ENCODE measurements around the gene TGM1.
"Not testable (repeated sequence)": the region's sequence is repeated elsewhere in the genome, so short reads cannot be mapped to it uniquely, and the experiment has no call there.

The TGM1 gene

DNA sequence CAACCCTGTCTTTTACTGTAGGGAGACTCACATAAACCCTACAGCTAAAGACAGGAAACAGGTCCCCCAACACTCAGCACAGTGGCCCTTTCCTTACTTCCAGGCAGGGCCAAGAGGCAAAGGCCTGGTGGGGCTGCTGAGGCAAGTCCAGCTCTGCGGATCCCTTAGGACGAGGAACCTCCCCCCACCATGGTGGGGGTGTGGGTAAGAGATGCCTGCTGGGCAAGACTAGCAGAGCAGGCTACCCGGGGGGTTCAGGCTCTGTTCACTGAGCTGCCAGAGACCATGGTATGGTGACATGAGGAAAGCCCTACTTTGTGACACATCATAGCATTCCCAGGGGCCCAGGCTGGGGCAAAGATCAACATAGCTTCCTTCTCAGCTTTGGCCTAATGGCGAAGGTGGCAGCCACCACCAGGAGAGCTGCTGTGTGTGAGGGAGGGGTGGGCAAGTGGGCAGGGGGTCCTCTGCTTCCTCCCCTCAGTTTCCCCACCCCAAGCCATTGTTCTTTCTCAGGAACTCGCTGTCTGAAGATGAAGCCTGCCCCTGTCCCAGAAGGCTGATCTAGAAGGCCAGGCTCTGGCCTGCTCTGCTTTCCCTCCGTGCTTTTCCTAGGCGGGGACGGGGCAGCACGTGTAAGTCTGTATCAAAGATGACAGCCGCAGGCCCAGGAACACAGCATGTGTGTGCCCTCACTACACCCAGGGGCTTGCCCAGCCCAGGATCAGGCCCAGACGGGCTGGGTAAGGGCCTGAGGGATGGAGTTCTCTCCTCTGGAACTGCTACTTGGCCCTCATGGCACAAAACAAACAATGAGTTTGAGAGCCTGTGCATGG lies 10.5 kb downstream of the TGM1 start:
- DNase-seq, result no peak

DNA sequence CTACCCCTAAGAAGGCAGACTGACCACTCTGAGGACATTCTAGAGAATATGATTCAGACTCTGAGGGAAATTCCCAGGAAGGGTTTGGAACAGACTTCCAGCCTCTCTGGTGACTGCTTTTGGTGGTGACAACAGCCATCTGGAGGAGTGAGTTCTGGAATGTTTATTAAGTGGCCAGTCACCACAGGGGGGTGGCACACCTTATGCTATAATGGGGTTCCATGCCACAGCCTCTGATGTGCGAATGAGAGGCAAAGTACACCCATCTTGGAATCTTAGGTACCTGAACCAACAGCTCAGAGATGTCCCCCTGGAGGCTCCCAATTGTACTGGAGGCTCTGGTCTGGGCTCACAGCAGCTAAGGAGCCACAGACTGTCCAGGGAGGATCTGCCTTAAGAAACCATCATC lies 11.1 kb downstream of the TGM1 start:
- no peak for DNase-seq

- no peak for DNase-seq
These were observed 12.6 kb downstream of the TGM1 start for GRCh38 chr14:24250354-24250753.

DNA sequence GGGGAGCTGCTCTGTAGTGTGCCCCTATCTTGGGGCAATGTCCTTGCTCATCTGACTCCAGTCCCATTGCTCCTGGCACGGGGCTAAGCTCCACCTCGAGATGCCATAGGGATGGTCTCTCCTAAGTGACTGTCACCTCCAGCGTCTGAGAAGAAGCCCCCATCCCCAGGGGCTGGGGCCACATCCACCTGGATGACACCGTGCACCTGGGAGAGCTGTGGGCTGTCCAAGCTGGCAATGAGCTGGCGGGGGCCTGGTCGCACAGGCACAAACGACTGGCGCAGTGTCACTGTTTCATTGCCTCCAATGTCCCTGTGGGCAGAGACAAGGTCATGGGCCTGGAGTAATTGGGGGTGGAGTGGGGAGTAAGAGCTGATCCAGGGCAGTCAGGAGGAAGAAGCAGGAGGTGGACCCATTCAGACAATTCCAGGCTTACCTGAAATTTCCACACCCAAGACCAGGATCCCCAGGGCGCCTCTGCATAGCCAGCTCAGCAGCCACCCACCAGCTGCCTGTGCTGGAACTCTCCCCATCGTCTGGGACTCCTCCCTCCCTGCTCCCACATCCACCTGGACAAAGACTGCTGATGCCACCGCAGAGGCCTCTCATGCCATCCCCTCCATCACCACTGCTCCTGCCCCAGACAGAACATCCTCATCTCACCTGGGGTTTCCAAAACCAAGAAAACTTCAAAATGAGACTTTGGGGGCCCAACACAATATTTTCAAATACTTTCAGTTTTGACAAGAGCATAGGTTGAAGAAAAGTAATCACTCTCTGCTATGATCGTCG lies 13.6 kb downstream of the TGM1 start:
- no peak for DNase-seq

DNA sequence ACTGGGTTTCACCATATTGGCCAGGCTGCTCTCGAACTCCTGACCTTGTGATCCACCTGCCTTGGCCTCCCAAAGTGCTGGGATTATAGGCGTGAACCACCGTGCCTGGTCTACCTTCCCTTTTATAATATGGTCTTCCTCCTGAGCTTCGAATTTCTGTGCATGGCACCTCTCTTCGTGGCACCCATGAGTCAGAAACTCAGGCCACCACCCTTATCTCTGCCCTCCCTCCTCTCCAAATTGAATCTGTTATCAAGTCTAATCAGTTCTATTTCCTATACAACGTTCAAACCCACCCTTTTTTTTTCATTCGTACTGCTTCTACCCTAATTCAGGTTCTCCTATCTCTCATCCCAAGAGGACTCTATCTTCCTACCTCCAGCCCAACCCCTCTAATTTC lies 15.6 kb downstream of the TGM1 start:
- no peak for DNase-seq

GRCh38 chr14:24246765-24247212 lies 16.2 kb downstream of the TGM1 start:
- DNase-seq, result no peak

GRCh38 chr14:24245350-24245749 lies 17.6 kb downstream of the TGM1 start:
- DNase-seq, result not testable (repeated sequence)

DNA sequence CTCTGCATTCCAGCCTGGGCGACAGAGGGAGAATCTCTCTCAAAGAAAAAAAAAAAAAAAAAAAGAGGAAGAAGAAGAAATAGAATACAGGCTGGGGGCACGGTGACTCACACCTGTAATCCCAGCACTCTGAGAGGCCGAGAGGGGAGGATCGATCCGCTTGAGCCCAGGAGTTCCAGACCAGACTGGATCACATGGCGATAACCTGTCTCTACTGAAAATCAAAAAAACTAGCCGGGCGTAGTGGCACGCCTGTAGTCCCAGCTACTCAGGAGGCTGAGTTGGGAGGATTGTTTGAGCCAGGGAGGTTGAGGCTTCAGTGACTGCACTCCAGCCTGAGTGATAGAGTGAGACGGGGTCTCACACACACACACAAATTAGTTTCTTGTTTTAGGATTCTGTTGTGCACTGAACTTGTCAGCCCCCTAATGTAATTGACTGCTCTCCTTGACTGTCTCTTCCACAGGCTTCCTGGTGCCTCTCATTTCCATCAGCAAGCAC lies 19.6 kb downstream of the TGM1 start:
- no peak for DNase-seq

DNA sequence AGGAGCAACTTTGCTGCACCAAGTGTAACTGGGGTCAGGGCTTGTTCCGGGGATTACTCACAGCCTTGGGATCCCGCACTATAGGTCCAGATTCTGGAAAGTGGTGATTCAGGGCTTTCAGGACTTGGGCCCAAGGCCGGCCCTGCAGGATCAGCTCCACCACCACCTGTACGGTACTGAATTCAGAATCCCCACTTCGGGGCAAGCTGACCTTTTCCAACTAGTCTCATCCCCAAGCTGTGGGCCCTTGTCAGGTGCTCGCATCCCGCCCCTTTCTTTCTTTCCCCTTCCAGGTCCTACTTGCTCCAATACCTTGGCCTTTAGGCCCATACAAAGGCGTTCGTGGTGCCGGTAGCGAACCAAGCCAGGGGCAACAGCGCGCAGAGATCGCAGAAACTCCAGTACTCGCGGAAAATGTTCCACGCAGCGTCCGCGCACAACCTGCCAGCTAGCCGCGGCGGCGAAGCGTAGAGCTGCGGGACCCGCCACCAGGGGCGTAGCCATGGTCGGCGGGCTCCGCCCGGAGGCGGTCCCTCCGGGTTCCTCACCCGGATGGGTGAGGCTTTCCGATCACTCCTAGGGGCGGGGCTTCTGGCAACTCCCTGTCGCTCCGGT lies 21.0 kb downstream of the TGM1 start:
- DNase-seq, result peak in 1 of 2 experiments; percentile 90

DNA sequence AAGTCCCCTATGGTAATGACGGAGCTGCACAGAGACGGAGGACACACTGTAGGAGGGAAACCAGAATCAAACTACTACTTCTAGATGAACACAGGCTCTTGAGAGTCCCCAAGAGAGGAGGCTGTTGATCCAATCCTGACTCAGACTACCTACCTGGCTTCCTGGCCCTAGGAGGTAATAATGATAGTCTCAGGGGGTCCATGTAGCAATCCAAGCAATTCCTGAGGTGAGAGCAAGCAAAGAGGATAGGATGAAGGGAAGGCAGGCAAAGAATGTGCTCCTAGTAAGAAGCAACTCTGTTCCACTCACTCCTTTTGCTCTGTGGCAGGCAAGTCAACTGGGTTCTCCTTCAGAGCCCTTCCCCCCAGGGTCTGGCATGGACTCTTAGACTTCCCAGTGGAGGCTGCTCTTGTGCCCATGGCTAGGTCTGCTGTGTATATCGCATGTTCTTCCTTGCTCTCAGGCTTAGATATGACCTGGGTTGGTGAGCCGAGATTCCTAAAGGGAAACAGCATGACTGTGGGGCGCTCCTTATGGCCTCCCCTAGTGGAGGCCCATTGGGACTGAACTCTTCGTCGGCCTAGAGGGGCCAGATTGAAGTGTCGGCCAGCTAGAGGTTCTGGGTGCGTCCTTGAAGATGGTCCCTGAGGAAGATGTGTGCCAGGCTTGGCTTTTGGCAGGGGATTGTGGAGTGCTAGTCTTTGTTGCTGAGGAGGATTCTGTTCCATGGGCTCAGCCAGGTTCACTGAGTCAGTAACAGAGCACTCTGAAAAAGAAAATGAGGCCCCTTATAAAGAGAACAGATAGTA lies 22.7 kb downstream of the TGM1 start:
- no peak for DNase-seq

DNA sequence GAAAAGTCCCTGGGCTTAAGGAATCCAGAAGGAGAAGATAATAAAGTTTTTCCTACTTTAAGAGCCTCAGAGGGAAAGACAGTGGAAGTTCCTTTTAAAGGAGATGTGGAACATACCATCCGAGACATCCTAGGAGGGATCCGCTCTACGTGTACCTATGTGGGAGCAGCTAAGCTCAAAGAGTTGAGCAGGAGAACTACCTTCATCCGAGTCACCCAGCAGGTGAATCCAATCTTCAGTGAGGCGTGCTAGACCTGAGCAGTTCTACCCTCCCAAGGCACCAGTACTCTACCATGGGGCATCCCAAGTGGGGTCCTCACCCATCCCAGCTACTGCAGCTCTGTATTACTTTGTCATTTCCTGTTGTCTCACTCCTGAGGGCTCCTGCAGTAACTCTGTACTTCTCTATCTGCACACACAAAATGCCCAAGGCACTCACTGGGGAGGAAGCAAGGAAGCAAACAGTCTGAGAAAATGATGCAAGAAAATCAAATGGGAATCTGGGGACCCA lies 24.4 kb downstream of the TGM1 start:
- no peak for DNase-seq

GRCh38 chr14:24238123-24238522 lies 24.9 kb downstream of the TGM1 start:
- DNase-seq, result no peak

DNA sequence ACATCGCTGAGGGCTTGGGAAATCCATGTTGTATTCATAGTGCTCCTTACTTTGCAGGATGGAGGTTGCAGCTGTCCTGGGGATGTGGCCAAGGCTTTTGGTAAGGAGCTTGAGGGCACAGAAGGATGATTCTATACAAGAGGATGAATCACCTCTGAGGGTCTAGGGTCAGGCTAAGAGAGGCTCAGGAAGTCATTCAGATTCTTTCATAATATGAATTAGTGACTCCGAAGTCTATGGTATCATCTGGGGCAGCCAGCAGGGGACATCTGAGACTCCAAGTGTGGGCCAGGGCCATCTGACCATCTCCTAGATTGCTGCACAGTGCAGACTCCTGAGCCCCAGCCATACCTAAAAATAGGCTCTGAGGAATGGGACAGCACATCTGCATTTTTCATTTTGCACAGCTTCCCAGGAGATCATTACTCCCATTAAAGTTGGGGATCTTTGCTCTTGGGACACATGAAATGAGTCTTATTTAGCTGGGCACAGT lies 25.5 kb downstream of the TGM1 start:
- no peak for DNase-seq

- no peak for DNase-seq
These were observed 26.1 kb downstream of the TGM1 start for GRCh38 chr14:24236689-24237462.

GRCh38 chr14:24235804-24236688 lies 26.9 kb downstream of the TGM1 start:
- no peak for DNase-seq

DNA sequence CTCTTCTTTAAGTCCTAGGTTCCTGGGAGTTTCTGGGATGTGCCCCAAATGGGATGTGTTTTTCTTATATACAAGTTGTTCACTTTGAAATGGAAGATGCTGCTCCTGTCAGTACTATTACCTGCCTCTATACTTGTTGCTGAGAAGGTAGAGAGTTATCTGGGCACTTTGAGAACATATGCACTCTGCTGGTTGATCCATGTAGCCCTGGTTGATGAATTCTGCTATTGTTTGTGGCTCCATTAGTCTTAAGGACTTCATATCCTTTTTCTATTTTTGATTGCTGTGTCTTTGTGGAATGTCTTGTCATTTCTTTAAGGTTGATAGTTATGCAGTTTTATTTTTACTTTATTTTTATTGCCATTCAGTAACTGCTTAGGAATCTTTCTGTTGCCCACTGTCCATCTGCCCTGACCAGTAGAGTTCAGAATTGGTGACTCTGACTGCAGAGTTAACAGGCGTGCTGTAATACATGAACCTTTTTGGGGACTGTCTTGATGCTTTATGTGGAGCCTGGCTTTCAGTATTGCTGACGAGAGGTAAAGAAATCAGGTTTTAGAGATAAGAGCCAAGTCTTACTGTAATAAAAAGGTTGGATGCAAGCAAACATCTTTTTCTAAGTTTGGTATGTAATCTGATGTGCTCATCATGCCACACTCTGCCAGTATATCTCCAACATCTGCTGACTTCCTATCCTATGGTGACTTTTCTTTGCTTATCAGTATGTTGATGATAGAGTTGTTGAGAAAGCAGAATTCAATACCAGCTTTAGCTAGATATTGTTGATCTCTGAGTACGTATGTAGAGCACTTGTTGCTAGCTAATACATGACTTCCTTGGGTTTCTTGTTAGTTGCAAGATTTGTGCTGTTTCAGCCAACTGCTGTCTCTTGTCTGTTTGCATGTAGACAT lies 28.6 kb downstream of the TGM1 start:
- DNase-seq, result no peak

DNA sequence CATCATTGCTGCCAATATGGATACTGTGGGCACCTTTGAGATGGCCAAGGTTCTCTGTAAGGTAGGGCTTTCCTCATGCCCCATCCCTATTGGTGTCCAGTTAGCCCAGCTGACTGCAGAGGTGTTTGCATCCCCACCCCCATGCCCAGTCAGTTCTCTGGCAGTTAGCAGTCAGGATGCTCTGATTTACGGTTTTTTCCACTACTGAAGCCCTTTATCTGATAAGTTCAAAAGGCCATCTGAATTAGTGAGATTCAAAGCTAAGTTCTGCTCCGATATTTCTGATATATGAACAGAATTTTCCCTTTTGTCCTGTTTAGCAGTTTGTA lies 29.5 kb downstream of the TGM1 start:
- DNase-seq, result no peak

DNA sequence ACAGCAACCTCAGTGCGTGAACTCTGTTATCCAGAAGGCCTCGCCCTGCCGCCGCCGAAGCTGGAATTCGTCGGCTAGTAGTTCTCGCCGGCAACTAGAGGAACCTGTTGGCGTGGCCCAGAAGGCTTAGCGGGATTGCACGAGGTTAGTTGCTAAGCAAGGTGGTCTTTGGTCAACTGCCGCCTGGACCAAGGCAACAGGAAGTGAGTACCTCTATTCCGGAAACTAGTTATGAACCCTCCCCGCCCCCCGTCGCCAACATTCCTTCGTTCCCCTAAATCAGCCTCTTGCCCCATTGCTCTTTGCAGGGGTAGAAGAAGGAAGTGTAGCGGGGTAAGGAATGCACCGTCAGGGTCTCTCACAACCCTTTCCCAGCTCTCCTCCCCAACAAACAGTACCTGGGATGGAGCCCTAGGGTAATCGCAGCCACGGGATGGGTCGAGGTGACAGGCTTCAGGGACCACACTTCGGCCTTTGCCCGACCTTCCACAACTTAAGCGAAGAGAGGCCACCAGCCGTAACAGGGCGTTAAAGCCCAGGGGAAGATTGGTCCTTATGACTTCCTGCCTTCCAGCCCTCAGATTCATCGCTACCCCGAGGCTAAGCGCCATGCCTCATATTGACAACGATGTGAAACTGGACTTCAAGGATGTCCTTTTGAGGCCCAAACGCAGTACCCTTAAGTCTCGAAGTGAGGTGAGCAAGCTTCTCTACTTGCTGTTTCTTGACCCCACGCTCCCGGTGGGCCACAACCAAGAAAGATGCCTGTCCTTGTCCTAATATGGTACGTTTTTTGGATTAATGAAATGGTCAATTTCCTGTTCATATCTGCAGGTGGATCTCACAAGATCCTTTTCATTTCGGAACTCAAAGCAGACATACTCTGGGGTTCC lies 30.1 kb downstream of the TGM1 start, which contains the start of gene GMPR2:
GMPR2 (plus strand) TSS at position 285 of the 893 bp plus-strand sequence; CDS start at position 610, 325 bp downstream.
- no peak for DNase-seq
